ENCODE measurements around the gene GLRX3.
"Not testable (repeated sequence)": the region's sequence is repeated elsewhere in the genome, so short reads cannot be mapped to it uniquely, and the experiment has no call there.

The GLRX3 gene

DNA sequence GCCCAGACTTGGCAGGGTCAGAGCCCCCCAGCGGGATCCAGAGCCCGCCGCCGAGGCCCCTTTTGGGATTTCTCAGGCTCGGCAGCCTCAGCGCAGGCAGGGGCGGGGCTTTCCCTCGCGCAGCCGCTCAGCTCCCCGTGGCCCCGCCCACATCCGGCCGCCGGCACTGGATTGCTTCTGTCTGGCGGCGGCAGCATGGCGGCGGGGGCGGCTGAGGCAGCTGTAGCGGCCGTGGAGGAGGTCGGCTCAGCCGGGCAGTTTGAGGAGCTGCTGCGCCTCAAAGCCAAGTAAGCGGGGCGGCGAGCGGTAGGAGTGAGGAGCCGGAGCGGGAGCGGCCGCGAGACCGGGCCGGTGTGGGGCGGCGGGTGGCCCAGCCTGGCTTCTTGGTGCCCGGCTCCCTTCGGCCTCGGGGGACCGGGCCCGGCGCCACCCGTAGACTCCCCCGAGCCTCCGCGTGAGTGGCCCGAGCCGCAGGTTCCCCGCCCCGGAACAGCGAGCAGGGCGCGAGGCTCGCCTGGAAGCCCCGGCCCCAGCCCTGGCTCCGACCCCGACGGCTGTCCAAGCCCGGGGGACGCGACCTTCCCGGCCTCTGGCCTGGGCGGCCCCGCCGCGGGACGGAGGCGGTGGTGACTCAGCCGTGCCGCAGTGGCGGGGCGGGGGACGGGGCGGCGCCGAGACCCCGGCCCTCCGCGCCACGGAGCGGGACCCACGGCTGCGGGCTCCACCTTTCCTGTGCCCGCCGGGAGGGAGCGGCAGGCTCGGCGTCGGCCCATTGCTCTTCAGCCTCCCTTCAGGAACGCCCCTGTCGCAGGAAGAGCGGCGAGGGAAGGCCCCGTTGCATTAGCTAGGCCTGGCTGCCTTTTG, at the start of gene GLRX3:
Gene GLRX3 (plus strand): TSS at position 166 of the 864 bp plus-strand sequence. CDS start 30 bp downstream, at position 196.
- DNase-seq = peak; percentile 88

- DNase-seq = not testable (repeated sequence)
These were observed 45.6 kb upstream of the GLRX3 start for GRCh38 chr10:130090565-130090964.

DNA sequence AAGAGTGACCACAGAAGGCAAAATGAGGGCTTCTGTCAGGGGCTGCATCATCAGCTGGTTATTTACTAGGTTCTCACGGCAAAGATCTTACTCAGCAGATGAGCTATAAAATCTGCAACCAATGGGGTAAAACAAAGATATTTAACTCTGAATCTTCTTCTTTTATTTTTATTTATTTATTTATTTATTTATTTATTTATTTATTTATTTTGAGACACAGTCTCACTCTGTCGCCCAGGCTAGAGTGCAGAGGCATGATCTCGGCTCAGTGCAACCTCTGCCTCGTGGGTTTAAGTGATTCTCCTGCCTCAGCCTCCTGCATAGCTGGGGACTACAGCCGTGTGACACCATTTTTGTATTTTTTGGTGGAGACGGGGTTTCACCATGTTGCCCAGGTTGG, 36.8 kb upstream of the GLRX3 start:
- DNase-seq = no peak

DNA sequence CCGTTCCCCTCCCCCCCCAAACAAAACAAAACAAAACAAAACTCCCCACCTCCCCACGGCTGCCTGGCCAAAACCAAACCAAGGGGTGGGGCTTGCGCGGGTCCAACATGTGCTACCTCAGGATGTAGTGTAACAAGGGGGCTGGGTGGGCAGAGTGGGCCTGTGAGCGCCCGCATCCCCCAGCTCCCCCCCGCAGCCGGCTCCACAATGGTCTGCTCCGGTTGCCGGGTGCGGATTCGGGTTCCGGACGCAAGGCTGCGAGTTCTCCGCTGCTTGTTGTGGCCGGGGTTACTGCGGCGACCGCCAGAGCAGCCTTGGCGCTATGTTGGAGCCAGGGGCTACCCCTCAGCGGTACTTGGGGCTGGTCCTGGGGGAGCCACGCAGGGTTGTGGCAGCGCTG, 30.5 kb upstream of the GLRX3 start:
- no peak for DNase-seq

- peak; percentile 11 for DNase-seq
These were observed 28.0 kb upstream of the GLRX3 start for GRCh38 chr10:130108146-130108545.

DNA sequence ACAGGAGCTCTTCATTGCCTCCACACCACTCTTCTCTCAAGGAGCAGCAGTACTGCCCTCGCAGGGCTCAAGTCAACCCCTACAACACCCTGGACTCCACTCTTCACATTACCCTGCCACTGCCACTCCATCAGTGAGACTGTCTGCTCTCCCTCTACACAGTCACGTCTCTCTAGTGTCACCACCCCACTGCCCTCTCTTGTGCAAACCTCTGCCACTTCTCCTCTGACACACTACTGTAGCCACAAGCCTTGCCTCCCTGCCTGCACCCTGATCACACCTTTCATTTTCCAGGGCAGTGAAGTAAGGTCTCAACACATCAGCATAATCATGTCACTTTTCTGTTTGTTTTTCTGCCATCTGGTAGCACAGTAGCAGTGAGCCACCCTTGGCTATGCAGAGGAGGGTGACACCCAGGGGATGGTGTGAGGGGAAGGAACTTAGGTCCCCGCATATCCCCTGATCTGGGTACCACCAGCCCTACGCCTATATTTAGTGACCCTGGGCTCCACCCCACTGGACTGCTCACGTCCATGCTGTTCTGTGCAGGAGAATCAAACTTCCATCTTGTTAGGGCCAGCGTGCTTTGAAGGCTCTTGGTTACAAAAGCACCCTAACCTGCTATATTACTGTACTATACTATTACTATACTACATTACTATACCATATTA, 27.1 kb upstream of the GLRX3 start:
- no peak for DNase-seq

DNA sequence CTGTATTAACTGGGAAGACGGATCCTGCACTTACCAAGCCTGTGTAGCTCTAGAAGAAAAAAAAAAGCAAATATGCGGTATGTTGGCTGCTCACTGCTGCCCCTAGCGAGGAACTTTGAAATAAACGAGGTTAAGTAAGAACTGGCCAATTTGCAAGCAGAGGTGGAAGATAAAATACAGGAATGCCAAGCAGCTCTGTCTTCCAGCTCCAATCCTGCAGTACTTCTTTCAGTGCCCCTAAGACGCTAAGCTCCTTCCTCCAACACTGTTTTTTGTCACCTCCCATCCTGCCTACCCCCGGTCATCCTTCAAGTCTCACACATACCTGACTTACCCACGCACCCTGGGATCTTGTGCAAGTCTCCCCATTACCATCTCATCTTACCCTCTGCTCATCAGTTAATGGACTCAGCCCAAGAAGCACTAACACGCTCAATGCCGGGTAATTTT, 26.4 kb upstream of the GLRX3 start:
- peak; percentile 69 for DNase-seq

- peak; percentile 98 for DNase-seq
These were observed 25.7 kb upstream of the GLRX3 start, which contains the start of gene C10orf143 for GRCh38 chr10:130110246-130111112. Gene C10orf143, minus strand, starts transcription at chr10:130110830. Its CDS starts 58 bp downstream, at chr10:130110772.

GRCh38 chr10:130111113-130111851, 24.9 kb upstream of the GLRX3 start:
- peak; percentile 89 for DNase-seq

DNA sequence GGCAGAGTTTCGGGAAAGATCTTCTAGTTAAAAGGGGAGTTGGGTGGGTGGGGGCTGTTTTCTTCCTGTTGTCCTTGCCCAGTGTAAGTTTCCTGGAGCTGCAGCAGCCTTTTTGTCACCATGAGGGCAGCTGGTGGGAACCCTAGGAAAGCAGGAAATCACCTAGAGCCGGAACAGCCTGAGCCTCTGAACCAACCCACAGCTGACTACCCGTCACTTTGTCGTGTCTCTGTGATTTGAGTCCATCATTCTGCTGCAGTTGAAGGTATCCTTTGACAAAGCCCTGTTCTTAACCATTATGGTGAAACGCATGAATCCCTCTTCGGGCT, 24.4 kb upstream of the GLRX3 start:
- DNase-seq = no peak

DNA sequence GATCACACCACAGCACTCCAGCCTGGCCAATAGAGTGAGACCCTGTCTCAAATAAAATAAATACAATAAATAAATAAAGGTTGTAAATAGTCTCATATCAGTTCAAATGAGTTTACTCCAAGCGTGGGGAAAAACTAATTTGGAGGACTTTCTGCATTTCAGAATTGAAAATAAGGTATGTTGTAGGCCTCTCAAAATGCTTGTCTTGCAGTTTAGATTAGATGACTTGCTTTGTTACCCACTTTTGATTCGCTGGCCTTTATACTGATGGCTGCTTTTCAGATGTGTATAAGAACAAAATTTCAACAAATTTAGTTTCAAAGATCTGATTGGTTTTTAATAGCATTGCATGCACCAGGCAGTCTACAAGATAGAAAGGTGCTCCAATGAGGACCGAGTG, 23.4 kb upstream of the GLRX3 start:
- no peak for DNase-seq

DNA sequence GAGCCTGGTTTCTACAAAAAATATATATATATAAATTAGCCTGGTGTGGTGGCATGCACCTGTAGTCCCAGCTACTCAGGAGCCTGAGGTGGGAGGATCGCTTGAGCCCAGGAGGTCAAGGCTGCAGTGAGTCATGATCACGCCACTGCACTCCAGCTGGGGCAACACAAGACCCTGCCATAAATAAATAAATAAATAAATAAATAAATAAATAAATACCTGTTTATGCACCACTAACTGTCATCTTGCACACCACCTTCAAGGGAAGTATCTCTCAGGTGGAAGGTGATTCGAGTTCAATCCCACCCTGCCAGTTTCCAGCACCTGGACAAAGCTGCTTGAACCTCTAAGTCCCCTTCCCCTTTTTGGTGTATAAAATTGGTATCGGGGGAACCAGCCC, 19.2 kb upstream of the GLRX3 start:
- not testable (repeated sequence) for DNase-seq

GRCh38 chr10:130117535-130117934, 18.7 kb upstream of the GLRX3 start:
- not testable (repeated sequence) for DNase-seq

DNA sequence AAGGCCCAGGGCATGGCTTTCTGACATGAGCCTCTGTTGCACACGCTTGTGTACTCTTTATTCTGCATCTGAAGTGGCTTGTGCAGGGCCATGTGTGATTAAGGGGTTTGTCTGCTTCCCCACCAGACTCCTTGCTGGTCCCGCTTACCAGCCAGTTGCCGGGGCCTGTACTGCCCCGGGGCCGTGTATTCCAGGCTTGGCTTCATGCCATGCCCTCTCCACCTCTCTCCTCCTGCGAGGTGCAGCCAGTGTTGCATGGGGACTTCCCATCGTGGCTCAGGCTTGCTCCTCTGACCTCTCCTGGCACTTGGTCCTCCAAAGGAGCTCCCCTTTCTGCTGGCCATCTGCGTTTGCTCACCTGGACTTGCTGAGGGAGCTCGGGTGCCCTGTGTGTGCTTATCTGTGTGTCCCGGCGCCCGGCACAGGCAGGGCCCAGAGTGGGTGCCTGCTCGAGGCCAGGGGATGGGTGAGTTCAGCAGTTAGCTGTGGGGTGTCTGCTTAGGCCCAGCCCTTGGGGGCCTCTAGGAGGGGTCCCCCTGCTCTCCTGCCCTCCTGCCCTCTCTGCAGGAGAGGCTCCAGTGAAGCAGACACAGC, 14.6 kb upstream of the GLRX3 start:
- no peak for DNase-seq

DNA sequence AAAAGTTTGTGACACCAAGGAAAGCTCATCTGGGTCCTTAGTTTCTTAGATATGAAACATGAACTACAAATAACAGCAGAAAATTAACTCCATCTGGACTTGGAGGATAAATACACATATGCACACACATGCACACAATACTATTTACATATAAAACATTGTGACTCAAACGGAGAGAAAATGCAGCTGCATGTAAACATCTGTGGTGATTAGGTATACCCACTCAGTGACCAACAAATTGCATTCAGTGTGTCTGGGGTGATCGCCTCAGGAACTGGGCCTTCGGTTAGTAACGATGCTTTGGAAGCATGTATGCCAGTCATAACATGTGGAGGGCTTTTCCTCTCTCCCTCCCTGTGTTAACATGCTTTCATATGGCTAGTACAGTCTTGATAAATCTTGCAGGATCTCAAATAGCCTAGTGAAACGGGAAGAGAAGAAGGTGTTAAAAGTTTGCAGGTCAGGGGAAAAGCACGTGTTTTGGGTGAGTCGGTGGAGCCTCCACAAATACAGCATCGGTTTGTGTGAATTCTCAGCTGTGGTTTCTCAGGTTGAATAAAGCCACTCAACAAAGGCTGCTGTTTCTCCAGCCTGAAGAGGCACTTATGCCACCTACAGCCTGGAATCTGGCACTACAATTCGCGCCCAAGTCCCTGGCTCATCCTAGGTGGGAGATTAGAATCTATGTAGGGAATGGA, 8.7 kb upstream of the GLRX3 start:
- DNase-seq = peak; percentile 40

GRCh38 chr10:130128062-130128781, 8.0 kb upstream of the GLRX3 start:
- no peak for DNase-seq

DNA sequence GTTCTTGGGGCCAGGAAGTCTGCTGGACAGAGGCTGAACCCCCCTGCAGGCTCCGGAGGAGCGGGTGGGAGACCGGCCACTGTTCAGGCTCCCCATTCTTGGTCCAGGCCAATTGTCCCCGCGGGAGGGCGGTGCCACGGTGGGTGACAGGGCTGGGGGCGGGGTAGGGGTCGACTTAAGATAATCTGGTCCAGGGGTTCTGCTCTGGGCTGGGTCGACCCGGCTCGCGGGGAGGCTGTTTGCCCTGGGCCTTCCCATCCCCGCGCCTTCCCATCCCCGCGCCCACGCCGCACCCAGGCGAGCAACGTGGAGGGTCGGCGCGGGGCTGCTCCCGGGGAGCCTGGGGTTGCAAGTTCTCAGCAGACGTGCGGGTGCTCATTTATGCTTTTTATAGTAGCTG, 7.3 kb upstream of the GLRX3 start:
- DNase-seq = no peak

DNA sequence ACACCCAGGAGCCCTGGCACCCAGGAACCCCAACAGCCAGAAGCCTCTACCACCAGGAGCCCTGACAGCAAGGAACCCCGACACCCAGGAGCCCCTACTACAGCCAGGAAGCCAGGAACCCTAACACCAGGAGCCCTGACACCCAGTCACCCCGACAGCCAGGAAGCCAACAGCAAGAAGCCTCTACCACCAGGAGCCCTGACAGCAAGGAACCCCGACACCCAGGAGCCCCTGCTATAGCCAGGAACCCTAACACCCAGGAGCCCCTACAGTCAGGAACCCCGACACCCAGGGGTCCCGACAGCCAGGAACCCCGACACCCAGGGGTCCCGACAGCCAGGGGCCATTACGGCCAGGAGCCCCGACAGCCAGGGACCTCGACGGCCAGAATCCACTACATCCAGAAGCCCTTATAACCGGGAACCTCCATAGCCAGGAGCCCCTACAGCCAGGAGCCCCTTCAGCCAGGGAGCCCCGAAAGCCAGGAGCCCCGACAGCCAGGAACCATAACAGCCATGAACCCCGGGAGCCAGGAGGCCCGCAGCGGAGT, 440 bp upstream of the GLRX3 start:
- DNase-seq = no peak

DNA sequence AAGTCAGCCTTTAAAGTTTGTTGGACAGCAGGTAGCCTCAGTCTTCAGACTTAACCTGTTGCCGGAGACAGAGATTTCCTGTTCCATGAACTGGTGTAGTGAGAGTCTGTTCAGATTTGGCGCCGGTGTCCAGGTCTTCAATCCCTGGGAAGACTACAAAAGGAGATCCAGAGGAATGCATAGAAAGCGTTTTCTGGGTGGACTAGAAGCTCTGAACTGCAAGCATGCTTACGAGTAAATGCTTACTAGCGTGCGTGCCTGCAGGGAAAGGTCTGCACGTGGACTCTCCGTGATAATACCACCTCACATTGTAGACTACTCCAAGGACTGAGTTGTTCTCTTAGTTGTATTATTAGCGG, 878 bp downstream of the GLRX3 start:
- no peak for DNase-seq

Measured in activated T-cell treated with anti-CD3 and anti-CD28 coated beads for 4 hours (primary cell).